C4-2B (cell line): Measurements from ENCODE around the gene RAPGEF4.

ENCODE experiments used
- H3K27ac ChIP-seq: fragments of 450-650 bp; 2 replicates; pipeline ENCODE4 v1.5.1; 2017
- CTCF ChIP-seq: fragments of 450-650 bp; conservative IDR thresholded peaks from 2 replicates; pipeline ENCODE4 v1.5.1; 2017; ENCODE audit warnings: mild to moderate bottlenecking
- ZFX ChIP-seq: fragments of 450-650 bp; IDR thresholded peaks from 2 replicates; pipeline ENCODE4 v1.6.1; 2017

RAPGEF4 gene

GRCh38 chr2:172964511-172965139 lies 229.0 kb downstream of the RAPGEF4 start:
- TF ChIP-seq CTCF (no peak), ZFX (no peak)
- H3K27ac ChIP-seq: no peak overlapping the region

GRCh38 chr2:172965433-172966212 lies 230.0 kb downstream of the RAPGEF4 start:
- H3K27ac ChIP-seq: no peak overlapping the region
- TF ChIP-seq CTCF: no peak
- no peak for TF ChIP-seq ZFX

- H3K27ac ChIP-seq: no peak overlapping the region
- TF ChIP-seq CTCF: no peak
- TF ChIP-seq ZFX: no peak
Measured at GRCh38 chr2:172967036-172967982, 231.7 kb downstream of the RAPGEF4 start.

GRCh38 chr2:172968061-172968469 lies 232.4 kb downstream of the RAPGEF4 start:
- H3K27ac ChIP-seq: no peak overlapping the region
- TF ChIP-seq CTCF (no peak), ZFX (no peak)

GRCh38 chr2:172969166-172969565 lies 233.5 kb downstream of the RAPGEF4 start:
- TF ChIP-seq CTCF (no peak), ZFX (no peak)
- no peak overlapping the region for H3K27ac ChIP-seq

- H3K27ac ChIP-seq: no peak overlapping the region
- no peak for TF ChIP-seq CTCF
- TF ChIP-seq ZFX: no peak
Measured at GRCh38 chr2:172969609-172970008, 234.0 kb downstream of the RAPGEF4 start.

- H3K27ac ChIP-seq: no peak overlapping the region
- no peak for TF ChIP-seq CTCF
- no peak for TF ChIP-seq ZFX
Measured at GRCh38 chr2:172970660-172971059, 235.0 kb downstream of the RAPGEF4 start.
